ENCODE data around the gene ENAM.

GRCh38 chr4:70591955-70592582 is 36.5 kb upstream of the ENAM start, which contains the start of gene AMBN:
- TF ChIP-seq GLMP (CRISPR knock-in tag; IDR thresholded peaks at IDR 0.05; ENCODE audit: borderline replicate concordance) (no peak), POLR2A (IDR thresholded peaks at IDR 0.05; ENCODE audit: insufficient read depth in 1 of 2, low read depth in 2 of 2, low read length in 2 of 2) (no peak), KAT7 (CRISPR knock-in tag; IDR thresholded peaks at IDR 0.05; ENCODE audit: borderline replicate concordance) (no peak), MBNL3 (CRISPR knock-in tag; conservative IDR thresholded peaks at IDR 0.05) (no peak), CREM (IDR thresholded peaks at IDR 0.05) (no peak), CREM (CRISPR knock-in tag; IDR thresholded peaks at IDR 0.05) (no peak), BRCA1 (CRISPR knock-in tag; IDR thresholded peaks at IDR 0.05) (no peak), ZNF766 (CRISPR knock-in tag; IDR thresholded peaks at IDR 0.05; ENCODE audit: borderline replicate concordance) (no peak), ZNF563 (CRISPR knock-in tag; IDR thresholded peaks at IDR 0.05) (no peak), HES4 (CRISPR knock-in tag; IDR thresholded peaks at IDR 0.05; ENCODE audit: borderline replicate concordance) (no peak), ARNT (IDR thresholded peaks at IDR 0.05) (no peak), ZKSCAN5 (CRISPR knock-in tag; IDR thresholded peaks at IDR 0.05) (no peak)
- TF ChIP-seq, protein P1, sequence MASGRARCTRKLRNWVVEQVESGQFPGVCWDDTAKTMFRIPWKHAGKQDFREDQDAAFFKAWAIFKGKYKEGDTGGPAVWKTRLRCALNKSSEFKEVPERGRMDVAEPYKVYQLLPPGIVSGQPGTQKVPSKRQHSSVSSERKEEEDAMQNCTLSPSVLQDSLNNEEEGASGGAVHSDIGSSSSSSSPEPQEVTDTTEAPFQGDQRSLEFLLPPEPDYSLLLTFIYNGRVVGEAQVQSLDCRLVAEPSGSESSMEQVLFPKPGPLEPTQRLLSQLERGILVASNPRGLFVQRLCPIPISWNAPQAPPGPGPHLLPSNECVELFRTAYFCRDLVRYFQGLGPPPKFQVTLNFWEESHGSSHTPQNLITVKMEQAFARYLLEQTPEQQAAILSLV (CRISPR knock-in tag; IDR thresholded peaks at IDR 0.05; ENCODE audit: borderline replicate concordance): no peak
- TF ChIP-seq, protein P2, sequence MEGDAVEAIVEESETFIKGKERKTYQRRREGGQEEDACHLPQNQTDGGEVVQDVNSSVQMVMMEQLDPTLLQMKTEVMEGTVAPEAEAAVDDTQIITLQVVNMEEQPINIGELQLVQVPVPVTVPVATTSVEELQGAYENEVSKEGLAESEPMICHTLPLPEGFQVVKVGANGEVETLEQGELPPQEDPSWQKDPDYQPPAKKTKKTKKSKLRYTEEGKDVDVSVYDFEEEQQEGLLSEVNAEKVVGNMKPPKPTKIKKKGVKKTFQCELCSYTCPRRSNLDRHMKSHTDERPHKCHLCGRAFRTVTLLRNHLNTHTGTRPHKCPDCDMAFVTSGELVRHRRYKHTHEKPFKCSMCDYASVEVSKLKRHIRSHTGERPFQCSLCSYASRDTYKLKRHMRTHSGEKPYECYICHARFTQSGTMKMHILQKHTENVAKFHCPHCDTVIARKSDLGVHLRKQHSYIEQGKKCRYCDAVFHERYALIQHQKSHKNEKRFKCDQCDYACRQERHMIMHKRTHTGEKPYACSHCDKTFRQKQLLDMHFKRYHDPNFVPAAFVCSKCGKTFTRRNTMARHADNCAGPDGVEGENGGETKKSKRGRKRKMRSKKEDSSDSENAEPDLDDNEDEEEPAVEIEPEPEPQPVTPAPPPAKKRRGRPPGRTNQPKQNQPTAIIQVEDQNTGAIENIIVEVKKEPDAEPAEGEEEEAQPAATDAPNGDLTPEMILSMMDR (CRISPR knock-in tag; IDR thresholded peaks at IDR 0.05): no peak
- TF ChIP-seq, protein P3, sequence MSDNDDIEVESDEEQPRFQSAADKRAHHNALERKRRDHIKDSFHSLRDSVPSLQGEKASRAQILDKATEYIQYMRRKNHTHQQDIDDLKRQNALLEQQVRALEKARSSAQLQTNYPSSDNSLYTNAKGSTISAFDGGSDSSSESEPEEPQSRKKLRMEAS (IDR thresholded peaks at IDR 0.05): no peak
